Sigmoid colon (tissue), 7 donors: ENCODE results near the gene PLEKHG2. TPM values are rescaled to one million over a fixed set of nuclear protein-coding genes. Genes with fewer than 3 reads are reported as not detected.

Source experiments
- DNase-seq: peaks from one replicate; pipeline ENCODE4 v3.0.0-alpha.2; 2019
- H3K27ac ChIP-seq, 4 donors: fragments of 200-600 bp; sonication (generic); one replicate each; pipeline ENCODE4 v1.5.1; 2016 to 2019; ENCODE audit warnings: mild to moderate bottlenecking in 1 of 4
- H3K27me3 ChIP-seq, 3 donors: fragments of 200-600 bp; sonication (generic); one replicate each; pipeline ENCODE4 v1.5.1; 2019; ENCODE audit warnings: mild to moderate bottlenecking in 1 of 3
- H3K36me3 ChIP-seq, 4 donors: fragments of 200-600 bp; sonication (generic); one replicate each; pipeline ENCODE4 v1.5.1; 2016 to 2019
- H3K4me1 ChIP-seq, 4 donors: fragments of 200-600 bp; sonication (generic); one replicate each; pipeline ENCODE4 v1.5.1; 2017 to 2019
- H3K4me3 ChIP-seq, 4 donors: fragments of 200-600 bp; sonication (generic); one replicate each; pipeline ENCODE4 v1.5.1; 2017 to 2019; ENCODE audit warnings: mild to moderate bottlenecking in 2 of 4, moderate library complexity in 1 of 4
- H3K9me3 ChIP-seq, 4 donors: fragments of 200-600 bp in 3 of 4; sonication (generic) in 3 of 4; one replicate each; pipeline versions ENCODE4 v1.5.1 to v1.6.1; 2013 to 2019
- EP300 ChIP-seq, 4 donors: sonication (generic); formaldehyde crosslinking; IDR thresholded peaks; one replicate each; pipeline ENCODE4 v1.6.1; 2017; ENCODE audit warnings: antibody characterized with exemption in 4 of 4
- POLR2A ChIP-seq, 2 donors: fragments of 450-650 bp; IDR thresholded peaks; one replicate each; pipeline ENCODE4 v1.6.1; 2016; ENCODE audit warnings: antibody characterized with exemption in 2 of 2, mild to moderate bottlenecking in 2 of 2, moderate library complexity in 2 of 2
- POLR2AphosphoS5 ChIP-seq, 4 donors: sonication (generic); formaldehyde crosslinking; IDR thresholded peaks; one replicate each; pipeline ENCODE4 v1.6.1; 2017; ENCODE audit warnings: antibody characterized with exemption in 4 of 4
- WGBS, 2 donors: extraction: QIAGEN DNeasy Blood & Tissue Kit; methylation state at CpG; one replicate each; pipeline ENCODE4 v1.1.7; 2013; 5-methylcytosine and 5-hydroxymethylcytosine counted together
- intact Hi-C: fragments of 100-400 bp; cut with DNase I; formaldehyde crosslinking; loops from one replicate; pipeline ENCODE4 v1.15.1; 2023
- polyA plus RNA-seq, 3 donors: library from polyadenylated mRNA; stranded (reverse); fragments of 200-250 nt; gene quantifications; one replicate each; pipeline ENCODE4 v1.2.3, GENCODE V29; 2013
- total RNA-seq, 4 donors: library from RNA; depleted of rRNA; stranded (reverse); fragments of >200 nt; gene quantifications; one replicate each; pipeline ENCODE4 v1.1.0, GENCODE V29; 2016
- TF ChIP-seq, protein P1 (sequence below), 4 experiments: fragments of 450-650 bp in 3 of 4; fragments of 200-600 bp in 1 of 4; IDR thresholded peaks; one replicate each; pipeline ENCODE4 v1.5.1; 2016 to 2019; ENCODE audit warnings: antibody characterized with exemption in 4 of 4, mild to moderate bottlenecking in 3 of 4, moderate library complexity in 2 of 4
- donor health status: healthy with polysubstance abuse.
- donor health status: Bipolar disorder and iron deficiency.
- donor health status: healthy.

Gene PLEKHG2
- total and polyA plus RNA-seq, 7 donors: 0.60 to 28.8 (median 10.7) TPM

DNA sequence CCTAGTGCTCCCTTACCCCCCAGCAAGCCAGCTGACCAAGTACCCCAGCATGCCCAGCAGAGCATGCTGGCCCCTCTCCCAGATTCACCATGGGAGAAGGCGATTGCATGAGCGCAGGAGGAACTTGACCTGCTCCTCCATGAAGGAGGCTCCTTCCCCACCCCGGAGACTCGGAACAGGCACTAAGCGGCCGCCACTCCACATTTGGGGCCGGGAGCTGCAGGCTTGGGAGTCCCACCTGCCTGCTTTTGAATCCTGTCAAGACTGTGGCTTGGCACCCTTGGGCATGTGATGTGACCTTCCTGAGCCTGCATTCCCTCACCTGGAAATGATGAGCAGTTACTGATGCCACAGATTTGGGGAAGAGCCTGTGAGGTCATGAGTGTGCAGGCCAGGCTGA lies 55.5 kb downstream of the PLEKHG2 start:
- no peaks in the 10 kb centered on the region for H3K4me1 ChIP-seq
- H3K36me3 ChIP-seq: peaks cover 56 to 100% (median 84%) of the 10 kb centered on the region in 4 donors
- H3K27me3 ChIP-seq: no peaks in the 10 kb centered on the region
- no peak for TF ChIP-seq POLR2AphosphoS5 (IDR thresholded peaks at IDR 0.05)
- no peak for TF ChIP-seq EP300 (IDR thresholded peaks at IDR 0.05)
- no peak for TF ChIP-seq POLR2A (IDR thresholded peaks at IDR 0.05)
- TF ChIP-seq, protein P1, sequence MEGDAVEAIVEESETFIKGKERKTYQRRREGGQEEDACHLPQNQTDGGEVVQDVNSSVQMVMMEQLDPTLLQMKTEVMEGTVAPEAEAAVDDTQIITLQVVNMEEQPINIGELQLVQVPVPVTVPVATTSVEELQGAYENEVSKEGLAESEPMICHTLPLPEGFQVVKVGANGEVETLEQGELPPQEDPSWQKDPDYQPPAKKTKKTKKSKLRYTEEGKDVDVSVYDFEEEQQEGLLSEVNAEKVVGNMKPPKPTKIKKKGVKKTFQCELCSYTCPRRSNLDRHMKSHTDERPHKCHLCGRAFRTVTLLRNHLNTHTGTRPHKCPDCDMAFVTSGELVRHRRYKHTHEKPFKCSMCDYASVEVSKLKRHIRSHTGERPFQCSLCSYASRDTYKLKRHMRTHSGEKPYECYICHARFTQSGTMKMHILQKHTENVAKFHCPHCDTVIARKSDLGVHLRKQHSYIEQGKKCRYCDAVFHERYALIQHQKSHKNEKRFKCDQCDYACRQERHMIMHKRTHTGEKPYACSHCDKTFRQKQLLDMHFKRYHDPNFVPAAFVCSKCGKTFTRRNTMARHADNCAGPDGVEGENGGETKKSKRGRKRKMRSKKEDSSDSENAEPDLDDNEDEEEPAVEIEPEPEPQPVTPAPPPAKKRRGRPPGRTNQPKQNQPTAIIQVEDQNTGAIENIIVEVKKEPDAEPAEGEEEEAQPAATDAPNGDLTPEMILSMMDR (IDR thresholded peaks at IDR 0.05): no peak
- 95 to 96% methylated on average over 7 of the region's 7 CpGs for WGBS, 2 donors
- no peak overlapping the region for H3K27ac ChIP-seq
- no peak for DNase-seq
- H3K9me3 ChIP-seq: no peaks in the 10 kb centered on the region
- intact Hi-C loops: no loop called here
- no peak overlapping the region for H3K4me3 ChIP-seq

DNA sequence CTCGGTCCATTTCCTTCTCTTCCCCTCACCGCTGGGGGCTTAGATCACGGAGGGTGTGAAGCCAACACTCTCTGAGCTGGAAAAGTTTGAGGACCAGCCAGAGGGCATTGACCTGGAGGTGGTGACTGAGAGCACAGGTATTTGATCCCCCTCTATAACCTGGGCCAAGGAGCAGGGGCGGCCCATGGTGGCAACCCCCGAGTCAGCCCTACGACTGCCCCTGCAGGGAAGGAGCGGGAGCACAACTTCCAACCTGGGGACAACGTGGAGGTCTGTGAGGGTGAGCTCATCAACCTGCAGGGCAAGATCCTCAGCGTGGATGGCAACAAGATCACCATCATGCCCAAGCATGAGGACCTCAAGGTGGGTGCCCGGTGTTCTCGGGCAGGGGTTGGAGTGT lies 56.6 kb downstream of the PLEKHG2 start:
- no peak overlapping the region for H3K27ac ChIP-seq
- WGBS, 2 donors: 95% methylated on average over 11 of the region's 11 CpGs
- H3K4me1 ChIP-seq: no peaks in the 10 kb centered on the region
- TF ChIP-seq, protein P1 (IDR thresholded peaks at IDR 0.05): no peak
- no peak for TF ChIP-seq EP300 (IDR thresholded peaks at IDR 0.05)
- TF ChIP-seq POLR2AphosphoS5 (IDR thresholded peaks at IDR 0.05): no peak
- TF ChIP-seq POLR2A (IDR thresholded peaks at IDR 0.05): no peak
- no peaks in the 10 kb centered on the region for H3K27me3 ChIP-seq
- no peak overlapping the region for H3K4me3 ChIP-seq
- H3K9me3 ChIP-seq: no peaks in the 10 kb centered on the region
- H3K36me3 ChIP-seq: peaks cover 67 to 100% (median 93%) of the 10 kb centered on the region in 4 donors
- DNase-seq: no peak
- intact Hi-C loops: no loop called here

DNA sequence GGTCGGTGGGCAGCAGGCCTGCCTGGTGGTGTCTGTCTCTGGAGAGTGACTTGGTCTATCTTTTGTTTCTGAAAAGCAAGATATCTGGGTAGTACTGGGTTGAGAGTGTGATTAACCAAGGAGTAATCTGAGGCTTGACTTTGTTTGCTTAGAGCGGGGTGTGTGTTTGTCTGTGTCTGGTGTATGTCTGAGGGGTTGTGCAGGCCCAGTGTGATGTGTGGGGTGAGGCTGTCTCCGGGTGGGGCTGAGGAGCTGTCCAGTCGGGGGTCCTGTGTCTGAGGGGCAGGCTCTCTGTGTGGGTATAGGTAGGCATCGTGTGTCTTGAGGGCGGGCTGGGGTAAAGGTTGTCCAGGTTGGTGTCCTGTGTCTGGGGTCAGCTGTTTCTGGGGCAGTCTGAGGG lies 57.1 kb downstream of the PLEKHG2 start:
- WGBS, 2 donors: 77 to 88% methylated on average over 6 of the region's 6 CpGs
- Histone ChIP-seq H3K27ac (no peak overlapping the region), H3K36me3 (peaks cover 71 to 100% (median 93%) of the 10 kb centered on the region in 4 donors), H3K4me3 (no peak overlapping the region), H3K27me3 (no peaks in the 10 kb centered on the region), H3K9me3 (no peaks in the 10 kb centered on the region), H3K4me1 (no peaks in the 10 kb centered on the region)
- intact Hi-C loops: no loop called here
- TF ChIP-seq POLR2A (IDR thresholded peaks at IDR 0.05) (no peak), EP300 (IDR thresholded peaks at IDR 0.05) (no peak), POLR2AphosphoS5 (IDR thresholded peaks at IDR 0.05) (no peak)
- TF ChIP-seq, protein P1 (IDR thresholded peaks at IDR 0.05): no peak
- DNase-seq: no peak

DNA sequence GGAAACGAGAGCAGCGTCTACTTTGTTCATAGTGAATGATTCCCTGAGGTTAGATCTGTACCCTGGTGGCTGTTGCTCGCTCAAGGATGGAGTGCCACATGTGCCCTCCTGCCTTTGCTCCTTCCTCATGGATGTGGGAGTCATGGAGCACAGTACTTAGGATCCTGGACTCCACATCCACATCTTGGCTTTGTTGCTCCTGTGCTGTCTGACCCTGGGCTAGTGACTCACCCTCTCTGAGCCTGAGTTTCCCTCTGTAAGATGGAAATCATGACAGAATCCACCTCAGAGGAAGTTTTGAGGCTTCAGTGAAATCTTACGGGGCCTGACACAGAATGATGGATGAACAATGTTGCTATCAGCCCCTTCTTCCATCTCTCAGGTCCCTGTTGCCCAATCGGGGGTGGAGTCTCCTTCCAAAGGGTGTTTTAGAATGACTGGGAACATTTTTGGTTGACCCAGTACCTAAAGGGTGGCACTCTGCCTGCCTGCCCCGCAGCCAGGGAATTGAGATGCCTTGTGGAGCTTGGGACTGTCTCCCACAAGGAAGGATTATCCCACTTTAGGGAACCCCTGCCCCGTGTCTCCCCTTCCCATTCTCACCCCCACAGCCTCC lies 58.4 kb downstream of the PLEKHG2 start:
- TF ChIP-seq POLR2A (IDR thresholded peaks at IDR 0.05): no peak
- TF ChIP-seq EP300 (IDR thresholded peaks at IDR 0.05): no peak
- TF ChIP-seq, protein P1 (IDR thresholded peaks at IDR 0.05): no peak
- TF ChIP-seq POLR2AphosphoS5 (IDR thresholded peaks at IDR 0.05): no peak
- Histone ChIP-seq H3K27me3 (no peaks in the 10 kb centered on the region), H3K36me3 (peaks cover 68 to 96% (median 87%) of the 10 kb centered on the region in 4 donors), H3K4me1 (no peaks in the 10 kb centered on the region), H3K27ac (no peak overlapping the region), H3K9me3 (no peaks in the 10 kb centered on the region), H3K4me3 (no peak overlapping the region)
- intact Hi-C loops: no loop called here
- no peak for DNase-seq
- WGBS, 2 donors: 86 to 88% methylated on average over 7 of the region's 7 CpGs
